ENCODE results near the gene RHBDD3. TPM values are rescaled to one million over a fixed set of nuclear protein-coding genes. Genes with fewer than 3 reads are reported as not detected.

Gene RHBDD3
- total and polyA plus RNA-seq, 9 of the 15 experiments (the other 6 are each of a cell fraction or from before 2014, with no cell fraction given) = 0.32 to 35.6 (median 14.0) TPM

DNA sequence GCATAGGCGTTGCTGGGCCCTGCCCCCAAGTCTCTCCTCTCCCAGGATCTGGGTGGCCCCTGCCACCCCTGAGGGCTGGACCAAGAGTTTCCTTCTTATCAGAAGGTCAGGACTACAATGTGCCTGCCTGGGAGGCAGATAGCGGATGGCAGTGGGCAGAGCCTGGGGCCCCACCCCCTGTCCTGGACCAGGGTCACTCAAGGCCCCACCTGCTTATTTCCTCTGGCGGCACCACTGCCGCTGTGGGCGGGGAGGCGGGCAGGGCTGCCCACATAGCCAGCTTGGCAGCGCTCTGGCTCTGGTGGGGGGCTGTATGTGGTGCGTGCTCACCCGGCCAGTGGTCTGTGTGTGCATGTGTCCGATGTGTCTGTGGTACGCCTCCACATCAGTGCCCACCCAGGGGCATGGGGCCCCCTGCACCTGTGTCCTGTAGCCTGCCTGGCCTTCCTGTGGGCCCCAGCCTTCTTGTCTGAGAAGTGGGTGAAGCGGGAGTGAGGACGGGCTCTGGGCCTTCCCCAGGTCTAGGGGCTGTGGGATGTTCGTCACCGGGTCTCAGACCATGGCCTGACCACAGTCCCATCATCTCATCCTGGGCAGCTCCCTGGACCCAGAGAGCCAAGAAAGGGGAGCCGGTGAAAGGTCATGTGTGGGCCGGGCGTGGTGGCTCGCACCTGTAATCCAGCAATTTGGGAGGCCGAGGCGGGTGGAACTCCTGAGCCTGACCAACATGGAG lies 41.7 kb upstream of the RHBDD3 start:
- no peaks in the 10 kb centered on the region for H3K27me3 ChIP-seq (ENCODE audit: control insufficient read depth in 2 of 2, insufficient read depth in 2 of 2, low read length in 2 of 2)
- intact Hi-C loops (cut with micrococcal nuclease) = no loop called here
- H3K9me1 ChIP-seq (ENCODE audit: control insufficient read depth, insufficient read depth, low read length) = no peaks in the 10 kb centered on the region
- peak overlapping the region; percentile 12; the same call in 1 of the 2 replicates for H3K4me2 ChIP-seq (ENCODE audit: insufficient read depth, low read length)
- BruUV-seq (replicated peaks) = no TSS peak
- H3K36me3 ChIP-seq (ENCODE audit: control insufficient read depth, insufficient read depth, low read length) = peaks cover 9% of the 10 kb centered on the region; the same call in 1 of the 3 replicates
- DNase-seq (ENCODE audit: extremely low read depth in 1 of 4, low spot score in 3 of 4) (peak in 3 of 4 experiments; percentile 28 to 33 (median 32)), ATAC-seq (no peak), FAIRE-seq (no peak)
- H2AFZ ChIP-seq (ENCODE audit: low read depth, low read length) = no peak overlapping the region
- peaks cover 18% of the 10 kb centered on the region for H3K79me2 ChIP-seq (ENCODE audit: control insufficient read depth, insufficient read depth, low read length)
- no peak overlapping the region for H3K27ac ChIP-seq (ENCODE audit: extremely low read depth, low read depth, low read length)
- H3K9me3 ChIP-seq (replicated peaks; ENCODE audit: control insufficient read depth, insufficient read depth, low read depth, low read length) = no peaks in the 10 kb centered on the region
- WGBS (ENCODE audit: insufficient coverage, low coverage, missing lambda C conversion rate) = 72% methylated on average over 12 of the region's 21 CpGs
- peaks cover 14 to 88% of the 10 kb centered on the region in 2 experiments; a peak in 4 of 5 replicates for H3K4me1 ChIP-seq (replicated peaks in 1 of 2; ENCODE audit: control insufficient read depth in 2 of 2, insufficient read depth in 2 of 2, low read length in 2 of 2)
- H4K20me1 ChIP-seq (replicated peaks; ENCODE audit: control insufficient read depth, insufficient read depth, low read length) = no peaks in the 10 kb centered on the region
- H3K9ac ChIP-seq (ENCODE audit: insufficient read depth in 1 of 2, low read depth in 2 of 2, low read length in 2 of 2) = peak overlapping the region in 1 of 2 experiments; percentile 95; a peak in 2 of 4 replicates
- H3K4me3 ChIP-seq = no peak overlapping the region
- in situ Hi-C loops (cut with MboI) = no loop called here
- ChIA-PET POLR2A (no interaction called here), CTCF (ENCODE audit: low intra/inter-chr PET ratio) (no interaction called here)
- 0 out of 2 replicates have a peak, but pooled peaks have one; percentile 9 for TF ChIP-seq ZBTB7A (IDR thresholded peaks at IDR 0.05; ENCODE audit: borderline replicate concordance, control insufficient read depth, low read depth, low read length)
- TF ChIP-seq ZNF592 (IDR thresholded peaks at IDR 0.05) = peak; percentile 29; the same call in 1 of the 2 replicates
- peak; percentile 34 for TF ChIP-seq CBFA2T2 (conservative IDR thresholded peaks at IDR 0.05)
- peak; percentile 56 for TF ChIP-seq CBFA2T3 (IDR thresholded peaks at IDR 0.05)
- TF ChIP-seq CBX2 (IDR thresholded peaks at IDR 0.05; ENCODE audit: insufficient read depth, low read length, poor library complexity, severe bottlenecking) = no peak

All from K562 (cell line).